ENCODE results near the gene RAB25. TPM values are rescaled to one million over a fixed set of nuclear protein-coding genes. Genes with fewer than 3 reads are reported as not detected.

Gene RAB25
- total and polyA plus RNA-seq, 2 of the 13 experiments (the other 11 are each of a cell fraction or from before 2014, with no cell fraction given): 0.20 to 0.22 TPM

DNA sequence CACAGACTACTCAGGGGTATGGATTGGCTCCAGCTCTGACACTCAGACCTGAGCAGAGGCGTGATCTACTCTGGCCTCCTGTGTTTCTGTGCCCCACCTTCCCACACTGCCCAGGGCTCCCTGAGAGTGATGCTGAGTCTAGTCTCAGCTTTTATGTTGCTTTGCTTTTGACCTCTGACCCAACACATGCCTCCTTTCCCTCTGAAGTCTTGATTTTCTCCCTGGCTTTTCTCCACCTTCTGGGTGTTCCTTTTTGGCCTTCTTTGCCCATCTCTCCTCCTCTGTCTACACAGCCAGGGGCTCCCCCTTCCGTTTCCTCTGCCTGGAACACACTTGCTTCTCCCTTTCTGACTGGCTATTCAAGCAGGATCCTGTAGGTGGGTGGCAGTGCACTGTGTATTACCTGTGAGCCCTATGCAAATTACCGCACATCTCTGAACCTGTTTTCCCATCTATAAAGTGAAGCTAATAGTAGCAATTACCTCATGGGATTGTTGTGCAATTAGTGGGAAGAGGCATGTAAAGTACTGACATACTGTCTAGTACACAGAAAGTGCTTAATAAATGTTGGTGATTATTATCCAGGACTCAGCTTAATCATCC is 35.0 kb downstream of the RAB25 start:
- H3K9ac ChIP-seq (ENCODE audit: insufficient read depth, low read depth, low read length): no peak overlapping the region
- ChIA-PET POLR2A (interaction anchor here (1.0 to 11.0 kb wide), 8 partner anchors 9 to 361 kb away, joined by 3 to 113 read pairs (median 4); no protein-coding TSS in a partner anchor), CTCF (ENCODE audit: low intra/inter-chr PET ratio, low total read pairs) (interaction anchor here (0.6 to 5.0 kb wide), 2 partner anchors 35 to 129 kb away, joined by 4 to 92 read pairs; no protein-coding TSS in a partner anchor)
- no peaks in the 10 kb centered on the region for H3K9me3 ChIP-seq (ENCODE audit: low read length)
- 97% methylated on average over 3 of the region's 3 CpGs for WGBS (ENCODE audit: low lambda C conversion rate)
- no peaks in the 10 kb centered on the region for H3K27me3 ChIP-seq (ENCODE audit: control insufficient read depth in 1 of 2, insufficient read depth in 2 of 2, low read length in 2 of 2)
- H2AFZ ChIP-seq (ENCODE audit: low read length): no peak overlapping the region
- in situ Hi-C loops (cut with HindIII; ENCODE audit: extremely low pct_ligation_motif_present, low pct_unique_long_range_greater_than_20kb) (loop anchor here (5.0 kb wide), 1 partner anchor 36 kb away; no protein-coding TSS in a partner anchor), intact Hi-C loops (cut with micrococcal nuclease; ENCODE audit: unreplicated experiment) (loop anchor here (1.0 kb wide), 1 partner anchor 34 kb away; no protein-coding TSS in a partner anchor)
- no peak overlapping the region for H3K27ac ChIP-seq (ENCODE audit: extremely low read length, insufficient read depth, low read length)
- DNase-seq (ENCODE audit: low spot score) (no peak), ATAC-seq (no peak), FAIRE-seq (no peak)
- BruUV-seq (replicated peaks): no TSS peak
- no peaks in the 10 kb centered on the region for H4K20me1 ChIP-seq (ENCODE audit: insufficient read depth, low read length)
- H3K79me2 ChIP-seq (ENCODE audit: insufficient read depth, low read length): no peaks in the 10 kb centered on the region
- peaks cover 70% of the 10 kb centered on the region for H3K4me1 ChIP-seq (ENCODE audit: insufficient read depth, low read length)
- H3K4me3 ChIP-seq (replicated peaks in 1 of 3; ENCODE audit: insufficient read depth in 1 of 3, low read depth in 2 of 3, low read length in 3 of 3): no peak overlapping the region
- TF ChIP-seq CEBPB (IDR thresholded peaks at IDR 0.05; ENCODE audit: borderline replicate concordance, low read depth, low read length) (peak; percentile 24; the same call in 1 of the 2 replicates), ZNF101 (CRISPR knock-in tag; IDR thresholded peaks at IDR 0.05; ENCODE audit: borderline replicate concordance, low read depth) (no peak)
- TF ChIP-seq, protein P1, sequence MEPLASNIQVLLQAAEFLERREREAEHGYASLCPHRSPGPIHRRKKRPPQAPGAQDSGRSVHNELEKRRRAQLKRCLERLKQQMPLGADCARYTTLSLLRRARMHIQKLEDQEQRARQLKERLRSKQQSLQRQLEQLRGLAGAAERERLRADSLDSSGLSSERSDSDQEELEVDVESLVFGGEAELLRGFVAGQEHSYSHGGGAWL (CRISPR knock-in tag; IDR thresholded peaks at IDR 0.05): no peak
- TF ChIP-seq, protein P2, sequence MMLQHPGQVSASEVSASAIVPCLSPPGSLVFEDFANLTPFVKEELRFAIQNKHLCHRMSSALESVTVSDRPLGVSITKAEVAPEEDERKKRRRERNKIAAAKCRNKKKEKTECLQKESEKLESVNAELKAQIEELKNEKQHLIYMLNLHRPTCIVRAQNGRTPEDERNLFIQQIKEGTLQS (CRISPR knock-in tag; IDR thresholded peaks at IDR 0.05): no peak
- H3K4me2 ChIP-seq (ENCODE audit: low read depth, low read length): no peak overlapping the region
- peaks cover 2% of the 10 kb centered on the region in 2 experiments; a peak in 1 of 5 replicates for H3K36me3 ChIP-seq (replicated peaks in 1 of 2; ENCODE audit: control insufficient read depth in 1 of 2, insufficient read depth in 2 of 2, low read length in 2 of 2)
